HG03175 (cell line): ENCODE results near the gene RBBP9.
"Not testable (repeated sequence)": the region's sequence is repeated elsewhere in the genome, so short reads cannot be mapped to it uniquely, and the experiment has no call there.

ENCODE experiments used
- ATAC-seq: cut with Tn5 transposase; IDR thresholded peaks from one replicate; pipeline ENCODE4 v1.9.1; 2021; ENCODE audit warnings: mild to moderate bottlenecking, moderate library complexity; ENCODE audit not compliant: unreplicated experiment

The RBBP9 gene

DNA sequence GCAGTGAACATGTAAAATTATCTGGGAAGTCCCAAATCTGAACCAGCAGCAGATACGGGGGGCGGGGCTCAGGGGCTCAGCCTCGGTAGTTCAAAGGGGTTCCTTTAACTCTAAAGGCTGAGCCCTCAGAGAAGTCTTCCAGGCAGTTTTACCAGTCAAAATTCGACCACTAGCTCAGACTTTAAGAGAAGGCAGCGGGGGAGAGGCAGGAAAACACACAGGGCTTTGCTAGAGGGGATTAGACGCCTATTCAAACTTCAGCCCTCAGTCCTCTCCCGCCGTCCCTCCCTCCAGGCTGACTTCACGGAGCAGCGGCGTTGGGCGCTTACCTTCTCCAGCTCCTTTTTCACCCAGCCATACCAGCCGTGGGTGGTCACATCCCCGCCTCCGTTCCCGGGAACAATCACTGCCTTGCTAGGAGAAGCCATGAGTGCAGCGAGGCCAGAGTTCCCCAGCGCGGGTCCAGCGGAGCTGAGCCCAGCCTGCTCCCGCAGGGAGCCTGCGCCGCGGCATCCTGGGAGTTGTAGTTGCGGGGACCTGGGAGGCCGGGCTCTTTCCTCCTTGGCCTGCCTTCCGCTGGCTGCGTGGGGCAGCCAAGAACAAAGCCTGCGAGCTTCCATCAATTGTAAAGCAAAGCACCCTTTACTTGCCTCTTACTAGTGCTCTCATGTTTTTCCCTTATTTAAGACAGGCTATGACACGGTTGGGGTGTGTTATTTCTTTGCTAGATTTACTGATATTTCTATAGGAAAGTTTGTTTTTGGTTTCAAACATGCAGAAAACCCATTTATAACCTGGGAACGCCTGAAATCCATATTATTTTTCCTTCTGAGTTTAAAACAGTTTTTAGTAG is at the start of gene RBBP9:
Gene RBBP9, minus strand, starts transcription at position 486 of the 853 bp plus-strand sequence. Its CDS starts 58 bp downstream, at position 428.
- peak; percentile 98 for ATAC-seq

DNA sequence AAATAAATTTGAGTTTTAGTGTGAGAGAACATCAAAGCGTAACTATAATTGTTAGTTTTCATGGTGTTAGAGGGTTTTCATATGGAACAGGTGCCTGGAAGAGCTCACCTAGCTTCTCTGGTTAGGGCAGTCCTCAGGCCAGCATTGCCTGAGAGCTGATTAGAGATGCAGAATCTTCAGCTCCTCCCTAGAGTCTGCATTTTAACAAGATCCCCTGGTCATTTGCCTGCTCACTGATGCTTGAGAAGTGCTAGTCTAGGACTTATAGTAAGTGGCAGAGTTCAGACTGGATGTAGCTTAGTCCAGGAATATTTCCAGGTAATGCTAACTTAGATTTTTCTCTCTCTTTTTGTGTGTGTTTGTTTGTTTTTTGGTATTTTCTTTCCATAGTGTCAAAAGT is 48.5 kb upstream of the RBBP9 start:
- no peak for ATAC-seq

DNA sequence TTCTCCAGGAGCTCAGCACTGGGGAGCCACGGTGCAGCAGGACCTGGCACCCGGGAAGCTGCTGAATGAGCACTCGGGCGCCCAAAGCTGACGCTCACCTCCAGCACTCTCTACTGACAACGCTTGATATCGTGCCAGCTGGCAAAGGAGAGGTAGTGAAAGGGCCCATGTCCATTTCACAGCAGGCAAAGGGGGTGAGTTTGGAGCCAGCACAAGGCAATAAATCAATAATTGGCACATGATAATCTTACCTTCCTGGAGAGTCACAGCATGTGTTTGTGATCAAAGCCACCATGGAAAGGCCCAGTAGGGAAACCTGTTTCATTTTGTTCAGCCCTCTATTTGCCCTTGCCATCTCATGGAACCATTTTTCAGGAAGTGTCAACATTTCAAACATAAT is 46.9 kb upstream of the RBBP9 start:
- no peak for ATAC-seq

DNA sequence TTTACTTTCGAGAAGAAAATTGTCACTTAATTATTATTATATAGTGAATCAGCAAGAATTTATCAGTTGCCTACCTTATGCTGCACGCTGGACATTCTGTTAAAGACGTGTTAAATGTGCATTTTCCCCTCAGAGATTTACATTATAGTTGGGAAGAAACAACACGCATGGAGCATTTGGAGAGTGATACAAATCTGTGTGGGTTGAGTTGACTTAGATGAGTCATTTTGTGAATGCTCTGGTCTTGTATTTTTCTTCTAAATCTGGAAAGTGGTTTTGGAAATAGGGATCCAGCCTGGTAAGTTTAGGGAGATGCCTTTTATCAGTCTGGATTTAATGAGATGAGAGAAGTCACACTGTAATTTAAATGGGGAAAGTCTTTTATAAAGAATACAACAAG is 46.2 kb upstream of the RBBP9 start:
- no peak for ATAC-seq

DNA sequence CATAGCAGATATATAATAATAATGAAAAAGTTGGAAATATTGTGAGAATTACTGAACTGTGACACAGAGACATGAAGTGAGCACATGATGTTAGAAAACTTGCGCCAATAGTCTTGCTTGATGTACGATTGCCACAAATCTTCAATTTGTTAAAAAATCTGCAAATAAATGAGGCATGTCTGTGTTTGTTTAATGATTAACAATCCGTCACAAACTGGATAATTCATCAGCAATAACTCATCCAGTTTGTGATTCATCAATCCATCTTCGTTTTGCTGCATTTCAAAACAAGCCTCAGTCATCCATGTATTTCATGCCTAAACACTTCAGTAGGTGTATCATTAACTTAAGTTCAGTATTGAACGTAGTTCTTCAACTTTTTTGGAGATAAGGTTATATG is 44.7 kb upstream of the RBBP9 start:
- ATAC-seq: no peak

DNA sequence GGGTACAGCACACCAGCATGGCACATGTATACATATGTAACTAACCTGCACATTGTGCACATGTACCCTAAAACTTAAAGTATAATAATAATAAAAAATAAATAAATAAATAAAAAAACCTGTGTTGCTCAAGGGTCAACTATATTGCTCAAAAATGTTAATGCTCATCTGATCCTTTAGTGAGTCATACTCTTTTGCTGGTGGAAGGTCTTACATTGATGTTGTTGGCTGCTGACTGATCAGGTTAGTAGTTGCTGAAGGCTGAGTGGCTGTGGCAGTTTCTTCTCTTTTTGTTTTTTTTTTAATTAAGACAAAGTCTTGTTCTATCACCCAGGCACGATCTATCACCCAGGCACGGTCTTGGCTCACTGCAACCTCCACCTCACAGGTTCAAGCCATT is 40.6 kb upstream of the RBBP9 start:
- no peak for ATAC-seq

DNA sequence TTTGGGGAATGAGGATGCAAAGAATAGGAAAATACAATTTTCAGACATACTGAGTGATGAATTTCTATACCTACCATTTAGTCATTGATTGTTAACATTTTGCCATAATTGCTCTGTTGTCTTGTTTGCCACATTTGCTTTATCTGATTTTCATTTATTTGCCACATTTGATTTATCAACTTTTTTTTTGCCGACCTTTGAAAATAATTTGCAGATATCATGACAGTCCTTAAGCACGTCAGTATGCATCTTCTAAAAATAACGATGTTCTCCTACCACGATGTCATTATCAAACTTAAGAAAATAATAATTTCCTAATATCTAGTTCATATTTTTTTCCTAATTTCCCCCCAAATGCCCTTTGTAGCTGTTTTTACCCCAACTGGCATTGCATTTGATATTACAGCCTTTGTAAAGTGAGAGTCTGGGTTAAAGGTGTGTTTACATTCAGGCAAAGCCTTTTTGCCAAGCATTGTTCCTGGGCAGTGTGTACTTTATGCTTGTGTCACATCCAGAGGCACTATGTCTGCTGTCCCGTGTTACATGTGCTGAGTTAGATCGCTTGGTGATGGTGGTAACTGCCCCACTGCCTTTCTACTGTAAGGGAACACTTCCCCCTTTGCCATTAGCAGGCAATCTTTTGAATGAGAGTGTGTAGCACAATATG is 37.1 kb upstream of the RBBP9 start:
- no peak for ATAC-seq

DNA sequence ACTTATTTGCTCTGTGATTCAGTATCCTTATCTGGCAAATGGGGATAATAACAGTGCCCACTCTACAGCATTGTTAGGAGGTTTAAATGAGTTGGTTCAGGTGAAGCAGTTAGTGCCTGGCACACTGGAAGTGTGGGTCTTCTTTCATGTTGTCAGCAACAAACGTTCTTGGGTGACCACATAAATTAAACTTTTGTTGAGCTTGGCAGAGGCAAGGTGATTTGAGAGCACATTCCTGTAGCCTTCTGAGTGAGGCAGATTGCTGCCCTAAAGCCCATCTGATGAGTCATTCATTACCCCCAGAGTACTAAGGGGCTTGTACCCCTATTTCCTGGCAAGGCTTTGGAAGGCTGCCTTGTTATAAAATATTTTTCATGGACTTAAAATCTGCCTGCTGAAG is 36.5 kb upstream of the RBBP9 start:
- ATAC-seq: no peak

DNA sequence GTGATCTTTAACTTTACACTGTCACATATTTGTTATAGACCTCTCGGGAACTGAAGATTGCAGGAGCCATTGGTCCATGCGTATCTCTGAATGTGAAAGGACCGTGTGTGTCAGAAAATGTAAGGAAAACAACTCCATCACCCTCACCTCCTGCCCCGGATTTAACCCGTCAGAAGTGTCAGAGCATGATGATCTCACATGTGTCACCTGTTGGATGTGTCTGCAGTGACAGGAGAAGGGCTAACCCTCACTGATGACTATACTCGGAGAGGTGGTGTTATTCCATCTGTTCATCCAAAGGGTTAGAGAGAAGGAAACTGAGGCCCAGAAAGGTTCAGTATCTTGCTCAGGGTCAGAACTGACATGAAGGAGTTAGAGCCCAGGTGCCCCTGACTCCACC is 35.6 kb upstream of the RBBP9 start:
- ATAC-seq: no peak

DNA sequence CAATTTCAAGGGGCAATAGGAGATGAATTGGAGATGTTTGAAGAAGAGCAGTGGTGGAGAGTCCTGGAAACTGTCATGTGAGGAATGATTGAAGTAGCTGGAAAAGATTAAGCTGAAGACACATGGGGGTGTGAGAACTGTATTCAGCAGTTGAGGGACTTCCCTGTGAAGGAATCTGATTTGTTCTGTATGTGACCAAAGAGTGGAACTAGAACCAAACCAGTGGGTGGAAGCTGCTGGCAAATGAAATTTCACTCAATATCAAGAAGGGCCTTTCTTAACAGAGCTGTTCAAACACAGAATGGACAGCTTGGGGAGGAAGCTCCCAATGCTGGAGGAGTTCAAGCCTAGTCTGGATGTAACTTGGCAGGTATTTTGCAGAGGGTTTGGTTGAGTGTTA is 32.0 kb upstream of the RBBP9 start:
- ATAC-seq: no peak

DNA sequence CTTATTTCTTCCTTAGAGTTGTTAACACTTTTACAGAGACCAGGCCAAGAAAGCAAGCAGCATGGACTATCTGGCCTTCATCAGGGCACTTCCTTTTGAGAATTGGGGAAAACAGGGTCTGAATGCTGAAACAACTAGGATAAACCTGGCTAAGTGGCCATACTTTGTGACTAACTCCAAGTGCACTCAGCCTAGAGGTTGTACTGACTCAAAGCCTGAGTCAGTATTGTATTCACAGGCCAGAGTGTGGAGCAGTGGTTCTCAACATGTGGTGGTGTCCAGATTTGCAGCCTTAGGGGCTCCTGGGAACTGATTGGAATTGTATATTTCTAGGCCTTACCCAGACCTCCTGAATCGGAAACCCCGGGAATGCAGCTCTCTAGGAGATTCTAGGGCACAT is 30.8 kb upstream of the RBBP9 start:
- ATAC-seq: no peak

DNA sequence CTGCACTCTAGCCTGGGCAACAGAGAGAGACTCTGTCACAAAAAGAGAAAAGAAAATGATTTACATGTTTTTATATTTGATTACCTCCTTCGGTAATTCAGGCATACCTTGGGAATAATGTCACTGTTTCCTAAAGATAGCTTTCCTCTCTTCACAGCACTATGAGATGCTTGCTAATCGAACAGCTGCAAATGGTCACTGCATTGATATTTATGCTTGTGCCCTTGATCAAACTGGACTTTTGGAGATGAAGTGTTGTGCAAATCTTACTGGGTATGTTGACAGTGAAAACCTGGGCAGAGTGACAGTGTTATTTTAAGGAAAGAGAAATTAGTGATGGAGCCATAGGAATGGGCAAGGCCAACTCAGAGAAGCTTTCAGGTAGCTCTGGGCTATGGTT is 30.3 kb upstream of the RBBP9 start:
- no peak for ATAC-seq

DNA sequence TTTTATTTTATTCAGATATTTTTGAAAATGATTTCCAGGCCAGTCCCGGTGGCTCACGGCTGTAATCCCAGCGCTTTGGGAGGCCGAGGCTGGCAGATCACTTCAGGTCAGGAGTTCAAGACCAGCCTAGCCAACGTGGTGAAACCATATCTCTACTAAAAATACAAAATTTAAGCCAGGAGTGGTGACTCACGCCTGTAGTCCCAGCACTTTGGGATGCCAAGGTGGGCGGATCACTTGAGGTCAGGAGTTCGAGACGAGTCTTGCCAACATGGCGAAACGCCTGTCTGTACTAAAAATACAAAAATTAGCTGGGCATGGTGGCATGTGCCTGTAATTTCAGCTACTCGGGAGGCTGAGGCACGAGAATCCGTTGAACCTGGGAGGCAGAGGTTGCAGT is 29.7 kb upstream of the RBBP9 start:
- not testable (repeated sequence) for ATAC-seq

DNA sequence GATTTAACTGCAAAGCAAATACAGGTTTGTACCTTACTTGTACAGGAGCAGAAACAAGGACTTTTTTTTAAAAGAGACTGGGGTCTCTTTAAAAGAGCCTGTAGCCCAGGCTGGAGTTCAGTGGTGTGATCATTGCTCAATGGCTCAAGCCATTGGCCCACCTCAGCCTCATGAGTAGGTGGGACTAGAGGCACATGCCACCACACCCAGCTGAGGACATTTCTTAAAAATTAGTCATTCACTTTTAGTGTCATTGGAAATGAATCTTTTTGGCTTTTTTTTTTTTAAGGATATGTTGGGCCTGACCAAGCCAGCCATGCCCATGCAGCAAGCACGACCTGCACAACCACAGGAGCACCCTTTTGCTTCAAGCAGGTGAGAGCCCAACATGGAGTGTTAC is 27.6 kb upstream of the RBBP9 start:
- ATAC-seq: no peak

DNA sequence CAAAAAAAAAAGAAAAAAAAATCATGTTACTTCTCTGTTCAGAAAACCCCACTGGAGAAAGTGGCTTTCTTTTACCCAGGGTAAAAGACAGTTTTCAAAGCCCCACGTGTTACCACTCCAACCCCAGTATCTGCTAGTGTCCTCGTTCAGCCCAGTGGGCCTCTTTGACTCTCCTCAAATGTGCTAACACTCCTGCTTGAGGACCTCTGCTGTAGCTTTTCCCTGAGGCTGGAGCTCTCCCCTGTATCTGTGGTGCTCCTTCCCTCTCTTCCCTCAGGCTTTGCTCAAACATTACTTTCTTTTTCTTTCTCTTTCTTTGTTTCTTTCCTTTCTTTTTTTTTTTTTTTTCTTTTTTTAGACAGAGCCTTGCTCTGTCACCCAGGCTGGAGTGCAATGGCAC is 26.0 kb upstream of the RBBP9 start:
- ATAC-seq: no peak

DNA sequence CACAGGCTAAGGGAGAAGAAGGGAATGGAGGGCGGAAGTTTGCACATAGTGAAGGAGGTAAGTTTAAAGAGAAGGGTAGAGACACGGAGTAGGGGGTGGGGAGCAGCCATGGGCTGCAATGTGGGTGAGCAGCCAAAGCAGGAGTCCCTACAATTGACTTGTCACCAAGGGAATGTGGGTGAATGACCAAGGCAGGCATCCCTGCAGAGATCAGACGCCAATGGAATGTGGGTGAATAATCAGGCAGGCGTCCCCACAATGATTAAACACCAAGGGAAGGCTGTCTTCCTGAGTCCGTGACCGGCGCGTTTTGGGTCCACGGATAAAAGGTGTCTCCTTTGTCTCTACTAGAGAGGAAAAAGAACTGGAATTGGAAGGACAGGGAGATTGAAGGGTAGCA is 25.0 kb upstream of the RBBP9 start:
- not testable (repeated sequence) for ATAC-seq

DNA sequence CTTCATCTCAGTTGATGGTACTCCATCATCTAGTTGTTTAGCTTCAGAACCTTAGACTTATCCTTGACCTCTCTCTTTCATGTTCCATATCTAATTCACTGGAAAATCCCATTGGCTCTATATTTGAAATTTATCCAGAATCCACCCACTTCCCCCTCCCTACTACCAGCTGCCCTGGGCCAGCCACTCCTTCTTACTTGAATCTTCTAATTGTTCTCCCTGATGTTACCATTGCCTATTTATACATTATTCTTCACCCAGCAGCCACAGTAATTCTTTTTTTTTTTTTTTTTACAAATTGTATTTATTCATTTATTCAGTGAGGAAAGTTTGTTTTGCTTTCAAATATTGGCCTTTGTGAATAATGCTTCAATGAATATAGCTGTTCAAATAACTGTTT is 18.9 kb upstream of the RBBP9 start:
- ATAC-seq: no peak

DNA sequence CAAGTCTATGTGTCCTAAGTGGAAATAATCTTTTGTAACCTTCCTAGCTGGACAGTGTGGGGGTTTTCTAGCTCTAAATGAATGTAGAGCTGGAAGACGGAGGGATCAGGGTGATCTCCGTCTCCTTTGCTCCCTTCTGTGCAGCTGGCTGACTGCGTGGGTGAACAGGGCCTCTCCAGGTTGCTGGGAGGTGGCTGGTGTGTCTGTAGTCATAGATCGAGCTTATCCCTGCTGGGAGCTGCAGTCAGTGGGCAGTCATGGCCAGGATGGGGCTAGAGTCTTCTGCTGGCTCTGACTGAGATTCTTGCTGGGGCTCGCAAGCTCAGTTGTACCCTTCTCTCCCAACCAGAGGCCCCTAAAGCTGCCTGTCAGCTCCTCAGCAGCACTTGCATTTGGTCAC is 17.1 kb upstream of the RBBP9 start:
- ATAC-seq: no peak

DNA sequence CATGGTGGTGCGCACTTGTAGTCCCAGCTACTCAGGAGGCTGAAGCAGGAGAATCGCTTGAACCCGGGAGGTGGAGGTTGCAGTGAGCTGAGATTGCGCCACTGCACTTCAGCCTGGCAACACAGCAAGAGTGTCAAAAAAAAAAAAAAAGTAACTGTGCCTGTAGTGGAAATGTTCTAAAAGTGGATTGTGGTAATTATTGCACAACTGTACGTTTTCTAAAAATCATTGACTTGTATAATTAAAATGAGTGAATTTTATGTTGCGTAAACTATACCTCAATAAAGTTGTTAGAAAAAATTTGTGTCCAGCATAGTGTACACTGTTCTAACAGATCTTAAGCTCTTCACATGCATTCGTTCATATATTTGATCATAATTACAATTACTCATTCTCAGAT is 16.2 kb upstream of the RBBP9 start:
- no peak for ATAC-seq

DNA sequence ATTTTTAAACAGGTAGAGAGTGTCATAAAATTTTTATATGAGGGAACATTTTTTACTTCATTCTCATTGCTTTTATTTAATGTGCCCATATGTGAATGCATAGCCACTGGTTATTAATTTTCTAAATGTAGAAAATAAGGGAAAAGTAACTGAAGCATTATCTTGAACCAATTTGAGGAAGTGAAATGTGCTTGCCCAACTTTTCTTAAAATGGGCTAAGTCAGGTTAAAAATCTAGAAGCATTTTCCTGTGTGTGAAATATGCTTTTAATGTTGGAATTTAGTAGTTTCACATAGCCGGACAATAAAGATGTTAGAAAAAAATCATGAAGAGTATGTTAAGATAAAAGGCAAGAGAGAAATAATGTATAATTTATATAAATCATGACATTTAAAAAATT is 14.5 kb upstream of the RBBP9 start:
- ATAC-seq: no peak

DNA sequence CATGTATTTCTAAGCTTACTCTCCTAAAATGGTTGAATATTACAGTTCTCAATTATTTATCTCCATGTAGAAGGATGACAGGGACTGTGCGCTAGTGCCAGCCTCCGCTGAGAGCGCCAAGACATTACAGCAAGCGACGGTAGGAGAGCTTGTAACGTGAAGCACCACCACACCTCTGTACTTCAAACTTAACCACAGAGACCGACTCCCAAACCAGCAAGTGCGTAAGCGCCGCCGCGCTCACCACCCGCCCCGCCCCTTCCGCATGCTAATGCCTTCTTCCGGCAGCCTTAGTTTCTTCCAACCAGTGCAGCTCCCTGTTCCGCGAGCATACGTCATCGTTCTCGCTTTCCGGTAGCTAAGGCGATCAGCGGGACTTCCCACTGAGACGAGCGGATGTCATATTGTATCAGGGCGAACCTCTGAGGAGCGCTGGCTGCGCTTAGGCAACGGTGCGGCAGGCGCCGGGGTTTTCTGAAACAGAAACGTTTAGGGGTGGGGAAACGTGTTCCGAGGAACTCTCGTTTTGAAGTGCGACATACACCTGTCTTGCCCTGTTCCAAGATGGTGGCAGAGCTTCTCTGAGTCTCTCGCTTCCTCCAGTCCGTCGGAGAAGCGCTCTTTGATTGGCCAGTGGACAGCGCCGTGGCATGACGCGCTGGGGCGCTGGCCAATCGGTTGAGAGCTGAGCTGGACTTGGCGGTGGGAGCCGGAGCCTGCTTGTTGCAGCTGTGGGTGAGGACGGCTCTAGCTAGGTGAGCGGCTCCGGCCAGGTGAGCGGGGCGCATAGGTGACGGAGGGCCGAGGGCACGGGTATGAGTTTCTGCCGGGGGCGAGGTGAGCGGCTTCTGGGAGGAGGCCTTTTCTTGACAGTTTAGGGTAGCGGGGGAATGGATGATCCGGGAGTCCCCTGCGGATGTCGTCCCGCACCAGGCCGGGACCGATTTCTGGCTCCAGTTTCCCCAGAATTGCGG is 10.5 kb upstream of the RBBP9 start, which contains the start of gene SEC23B:
Gene SEC23B, plus strand, starts transcription at position 723 of the 974 bp plus-strand sequence. CDS start 2,896 bp downstream, outside the sequence.
- peak; percentile 96 for ATAC-seq
